ENCODE measurements around the gene PLIN5. TPM values are rescaled to one million over a fixed set of nuclear protein-coding genes. Genes with fewer than 3 reads are reported as not detected.

Gene PLIN5
- polyA plus RNA-seq, 1 donor from 2014 or later = 1.3 TPM

GRCh38 chr19:4492337-4493103 is 42.5 kb downstream of the PLIN5 start:
- Histone ChIP-seq H2AFZ (ENCODE audit: low read depth, low read length) (no peak overlapping the region), H3K79me2 (replicated peaks; ENCODE audit: insufficient read depth, low read length) (no peaks in the 10 kb centered on the region), H3F3A (ENCODE audit: insufficient read depth, low read length, poor library complexity, severe bottlenecking) (no peaks in the 10 kb centered on the region), H3K9me2 (ENCODE audit: insufficient read depth, low read length) (no peaks in the 10 kb centered on the region), H3K27ac (ENCODE audit: low read length) (no peak overlapping the region), H3K4me3 (ENCODE audit: low read length) (no peak overlapping the region), H3K27me3 (ENCODE audit: insufficient read depth, low read depth, low read length) (no peaks in the 10 kb centered on the region), H3K9me3 (ENCODE audit: low read length) (no peaks in the 10 kb centered on the region), H4K20me1 (ENCODE audit: insufficient read depth) (no peaks in the 10 kb centered on the region), H3K9ac (ENCODE audit: low read length) (no peak overlapping the region), H3K4me2 (ENCODE audit: low read length) (no peak overlapping the region), H3K36me3 (ENCODE audit: insufficient read depth, low read length) (no peaks in the 10 kb centered on the region)
- TF ChIP-seq TAF1 (IDR thresholded peaks at IDR 0.05; ENCODE audit: low read depth) (no peak), POLR2AphosphoS5 (IDR thresholded peaks at IDR 0.05) (no peak), RAD21 (conservative IDR thresholded peaks at IDR 0.05) (no peak), CTCF (IDR thresholded peaks at IDR 0.05; ENCODE audit: poor library complexity, severe bottlenecking) (no peak), SMC3 (conservative IDR thresholded peaks at IDR 0.05; ENCODE audit: poor library complexity) (no peak), MXI1 (conservative IDR thresholded peaks at IDR 0.05; ENCODE audit: poor library complexity, severe bottlenecking) (no peak), EP300 (conservative IDR thresholded peaks at IDR 0.05; ENCODE audit: poor library complexity, severe bottlenecking) (no peak), EZH2 (IDR thresholded peaks at IDR 0.05; ENCODE audit: borderline replicate concordance, insufficient read depth, low read length, poor library complexity, severe bottlenecking) (no peak), REST (IDR thresholded peaks at IDR 0.05; ENCODE audit: borderline replicate concordance) (no peak)

- H4K20me1 ChIP-seq (ENCODE audit: insufficient read depth) = no peaks in the 10 kb centered on the region
- H3K4me2 ChIP-seq (ENCODE audit: low read length) = no peak overlapping the region
- no peak overlapping the region for H3K9ac ChIP-seq (ENCODE audit: low read length)
- H3K9me2 ChIP-seq (ENCODE audit: insufficient read depth, low read length) = no peaks in the 10 kb centered on the region
- H3K4me3 ChIP-seq (ENCODE audit: low read length) = no peak overlapping the region
- no peaks in the 10 kb centered on the region for H3K79me2 ChIP-seq (replicated peaks; ENCODE audit: insufficient read depth, low read length)
- no peaks in the 10 kb centered on the region for H3K36me3 ChIP-seq (ENCODE audit: insufficient read depth, low read length)
- no peaks in the 10 kb centered on the region for H3K9me3 ChIP-seq (ENCODE audit: low read length)
- no peaks in the 10 kb centered on the region for H3F3A ChIP-seq (ENCODE audit: insufficient read depth, low read length, poor library complexity, severe bottlenecking)
- TF ChIP-seq TAF1 (IDR thresholded peaks at IDR 0.05; ENCODE audit: low read depth) (no peak), POLR2AphosphoS5 (IDR thresholded peaks at IDR 0.05) (no peak), MXI1 (conservative IDR thresholded peaks at IDR 0.05; ENCODE audit: poor library complexity, severe bottlenecking) (no peak)
- no peak overlapping the region for H2AFZ ChIP-seq (ENCODE audit: low read depth, low read length)
- H3K27ac ChIP-seq (ENCODE audit: low read length) = no peak overlapping the region
- H3K27me3 ChIP-seq (ENCODE audit: insufficient read depth, low read depth, low read length) = no peaks in the 10 kb centered on the region
Measured at GRCh38 chr19:4491446-4491845, 43.6 kb downstream of the PLIN5 start.

All from neural cell (in vitro differentiated cells).